GM12872 (cell line): ENCODE results near the gene RBKS.

ENCODE experiments used
- CTCF ChIP-seq: IDR thresholded peaks from 3 replicates; pipeline ENCODE4 v1.5.1; 2011; ENCODE audit warnings: low read depth, mild to moderate bottlenecking, low read length, moderate library complexity; ENCODE audit not compliant: insufficient read depth

Gene RBKS

GRCh38 chr2:27741673-27742072 is 148.5 kb downstream of the RBKS start:
- TF ChIP-seq CTCF, result no peak

GRCh38 chr2:27739058-27739373 is 151.2 kb downstream of the RBKS start:
- TF ChIP-seq CTCF, result no peak

GRCh38 chr2:27738349-27739057 is 151.7 kb downstream of the RBKS start:
- no peak for TF ChIP-seq CTCF

DNA sequence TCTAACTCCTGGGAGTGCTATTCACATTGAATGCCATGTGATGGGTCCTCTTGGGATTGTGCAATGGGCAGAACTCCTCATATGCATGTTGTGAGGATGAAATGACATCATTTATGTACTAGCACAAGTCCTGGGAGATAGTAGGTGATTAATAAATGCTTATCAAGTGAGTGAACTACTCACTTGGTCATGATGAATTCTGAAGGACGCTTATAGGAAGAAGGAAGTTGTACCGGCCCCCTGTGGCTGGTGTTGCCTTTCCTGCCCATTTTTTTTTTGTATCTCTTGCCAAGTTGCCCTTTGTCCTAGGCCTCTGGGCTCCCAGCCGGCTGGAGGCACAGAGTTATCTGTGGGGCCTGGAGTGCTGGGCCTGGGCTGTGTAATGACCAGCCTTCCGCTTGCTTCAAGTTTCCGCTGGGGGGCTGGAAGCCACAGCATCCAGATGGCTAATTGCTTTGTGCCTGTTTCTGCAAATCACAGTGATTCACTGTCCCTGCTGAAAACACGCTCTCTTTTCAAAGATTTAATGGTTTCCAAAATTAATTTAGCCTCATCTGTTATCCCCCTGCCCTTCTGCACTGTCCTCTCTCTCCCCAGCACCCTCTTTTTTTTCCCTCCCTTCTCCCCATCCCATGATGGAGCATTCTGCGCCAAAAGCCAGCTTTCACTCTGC is 152.4 kb downstream of the RBKS start:
- TF ChIP-seq CTCF, result no peak

DNA sequence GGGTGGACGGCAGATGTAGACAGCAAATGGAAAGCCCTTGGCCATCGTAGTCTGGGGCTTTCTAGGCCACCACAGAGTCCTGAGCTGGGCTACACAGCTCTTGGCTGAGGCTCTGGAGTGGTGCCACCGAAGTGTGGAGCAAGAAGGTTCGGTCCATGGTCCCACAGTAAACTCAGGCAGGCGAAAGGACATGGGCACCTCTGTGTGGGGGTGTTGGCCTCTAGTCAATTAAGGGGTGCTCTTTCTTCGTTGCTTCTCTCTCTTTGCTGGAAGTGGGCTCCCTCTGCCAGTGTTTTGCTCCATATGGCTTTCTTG is 153.3 kb downstream of the RBKS start:
- TF ChIP-seq CTCF, result no peak

DNA sequence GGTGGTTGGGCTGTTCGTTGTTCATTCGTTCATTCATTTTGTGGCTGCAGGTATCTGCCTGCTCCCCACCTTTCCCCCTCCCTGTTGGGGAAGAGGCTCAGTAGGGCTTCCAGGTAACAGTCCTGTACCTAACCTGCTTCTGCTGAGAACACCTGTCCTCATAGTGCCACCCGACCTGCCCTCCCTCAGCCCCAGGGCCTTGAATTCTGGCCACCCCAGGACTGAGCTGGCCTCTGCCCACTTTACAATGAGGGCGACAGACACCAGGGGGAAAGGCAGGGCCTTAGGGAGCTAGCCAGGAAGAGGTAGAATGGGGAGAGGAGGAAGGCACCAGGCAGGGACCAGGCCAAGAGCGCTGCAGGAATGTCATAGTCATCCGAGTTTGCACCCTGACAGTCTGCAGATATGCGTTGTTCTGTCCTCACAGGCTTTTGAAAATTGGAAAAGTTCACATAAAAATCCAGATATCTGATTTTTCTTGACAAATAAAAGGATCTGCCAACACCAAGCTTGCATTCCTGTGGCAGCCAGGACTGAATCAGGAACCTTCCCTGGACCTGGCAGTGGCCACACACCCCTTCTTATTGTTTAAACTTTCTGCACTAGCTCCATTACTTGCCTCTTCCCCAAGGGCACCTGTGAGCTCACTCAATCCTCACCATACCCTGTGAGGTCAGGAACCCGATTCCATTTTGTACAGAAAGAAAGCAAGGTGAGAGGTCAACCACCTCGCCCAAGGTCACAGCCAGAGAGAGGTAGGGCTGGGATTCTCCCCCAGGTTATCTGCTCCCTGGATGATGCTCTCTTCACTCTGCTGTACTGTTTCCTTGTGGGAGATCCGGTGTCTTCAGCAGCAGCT is 153.9 kb downstream of the RBKS start:
- no peak for TF ChIP-seq CTCF

GRCh38 chr2:27735263-27735904 is 154.8 kb downstream of the RBKS start:
- TF ChIP-seq CTCF, result no peak
